Duodenal mucosa (tissue), 2 donors: Measurements from ENCODE around the gene KRT76.

Experiments used
- H3K27ac ChIP-seq: one replicate; pipeline ENCODE4 v1.7.0; 2013; ENCODE audit warnings: low read depth, low read length
- H3K27me3 ChIP-seq, 2 donors: one replicate each; pipeline ENCODE4 v1.7.0; 2013; ENCODE audit warnings: low read length in 2 of 2, control low read depth in 1 of 2; ENCODE audit not compliant: insufficient read depth in 2 of 2, control insufficient read depth in 1 of 2
- H3K36me3 ChIP-seq, 2 donors: one replicate each; pipeline ENCODE4 v1.7.0; 2013; ENCODE audit warnings: low read length in 2 of 2, control low read depth in 1 of 2; ENCODE audit not compliant: insufficient read depth in 2 of 2, control insufficient read depth in 1 of 2
- H3K4me1 ChIP-seq, 2 donors: one replicate each; pipeline ENCODE4 v1.7.0; 2013; ENCODE audit warnings: low read length in 2 of 2, control low read depth in 1 of 2; ENCODE audit not compliant: insufficient read depth in 2 of 2, control insufficient read depth in 1 of 2
- H3K4me3 ChIP-seq, 2 donors: one replicate each; pipeline ENCODE4 v1.7.0; 2013; ENCODE audit warnings: low read length in 2 of 2, low read depth in 1 of 2
- H3K9ac ChIP-seq, 2 donors: one replicate each; pipeline ENCODE4 v1.7.0; 2013; ENCODE audit warnings: low read length in 2 of 2, low read depth in 1 of 2
- H3K9me3 ChIP-seq, 2 donors: one replicate each; pipeline ENCODE4 v1.7.0; 2013; ENCODE audit warnings: low read length in 2 of 2, control low read depth in 1 of 2; ENCODE audit not compliant: control insufficient read depth in 1 of 2

The KRT76 gene

GRCh38 chr12:52721838-52722470, 55.2 kb downstream of the KRT76 start:
- Histone ChIP-seq H3K4me3 (no peak overlapping the region), H3K9me3 (no peaks in the 10 kb centered on the region)

GRCh38 chr12:52720365-52720886, 56.7 kb downstream of the KRT76 start:
- Histone ChIP-seq H3K27me3 (peaks cover 7 to 10% of the 10 kb centered on the region in 2 donors), H3K4me1 (no peaks in the 10 kb centered on the region), H3K36me3 (no peaks in the 10 kb centered on the region), H3K9ac (no peak overlapping the region), H3K4me3 (no peak overlapping the region), H3K27ac (no peak overlapping the region), H3K9me3 (no peaks in the 10 kb centered on the region)

More at GRCh38 chr12:52721838-52722470, 55.2 kb downstream of the KRT76 start:
- Histone ChIP-seq H3K36me3 (no peaks in the 10 kb centered on the region), H3K4me1 (no peaks in the 10 kb centered on the region), H3K27me3 (peaks cover 3% of the 10 kb centered on the region in 2 donors), H3K27ac (no peak overlapping the region), H3K9ac (no peak overlapping the region)
